DMS153 treated with DMSO at 0.1 percent for 48 hours (cell line): ENCODE results near the gene FOXJ2.
"Not testable (repeated sequence)": the region's sequence is repeated elsewhere in the genome, so short reads cannot be mapped to it uniquely, and the experiment has no call there.

Experiments
- DNase-seq: peaks from one replicate; lab custom pipeline; 2025; ENCODE audit not compliant: unreplicated experiment; lab: John Stamatoyannopoulos, UW

FOXJ2 gene

GRCh38 chr12:8032242-8033152 lies at the start of gene FOXJ2:
Gene FOXJ2, plus strand, starts transcription at chr12:8032716. Its CDS starts 7,117 bp downstream, at chr12:8039833.
- peak; percentile 43 for DNase-seq

- DNase-seq, result not testable (repeated sequence)
Measured at GRCh38 chr12:7983019-7983418, 49.5 kb upstream of the FOXJ2 start.

GRCh38 chr12:7983460-7983859 lies 49.1 kb upstream of the FOXJ2 start:
- DNase-seq, result not testable (repeated sequence)

GRCh38 chr12:7984900-7985299 lies 47.6 kb upstream of the FOXJ2 start:
- DNase-seq, result no peak

GRCh38 chr12:7985802-7986418 lies 46.6 kb upstream of the FOXJ2 start:
- DNase-seq, result no peak

- DNase-seq, result no peak
Measured at GRCh38 chr12:7989827-7990491, 42.6 kb upstream of the FOXJ2 start.

GRCh38 chr12:7991535-7991934 lies 41.0 kb upstream of the FOXJ2 start:
- DNase-seq, result no peak

- no peak for DNase-seq
Measured at GRCh38 chr12:7994731-7995205, 37.7 kb upstream of the FOXJ2 start.

- peak; percentile 53 for DNase-seq
Measured at GRCh38 chr12:7995266-7995963, 37.1 kb upstream of the FOXJ2 start.

- DNase-seq, result not testable (repeated sequence)
Measured at GRCh38 chr12:8000827-8001226, 31.7 kb upstream of the FOXJ2 start.

- DNase-seq, result not testable (repeated sequence)
Measured at GRCh38 chr12:8001496-8001895, 31.0 kb upstream of the FOXJ2 start.

GRCh38 chr12:8004897-8005296 lies 27.6 kb upstream of the FOXJ2 start:
- DNase-seq, result not testable (repeated sequence)

- no peak for DNase-seq
Measured at GRCh38 chr12:8011331-8011730, 21.2 kb upstream of the FOXJ2 start.

GRCh38 chr12:8012651-8013309 lies 19.7 kb upstream of the FOXJ2 start:
- DNase-seq, result no peak

- no peak for DNase-seq
Measured at GRCh38 chr12:8014836-8015235, 17.7 kb upstream of the FOXJ2 start.

- not testable (repeated sequence) for DNase-seq
Measured at GRCh38 chr12:8018213-8018612, 14.3 kb upstream of the FOXJ2 start.

GRCh38 chr12:8018666-8019581 lies 13.6 kb upstream of the FOXJ2 start:
- DNase-seq, result no peak

- DNase-seq, result peak; percentile 89
Measured at GRCh38 chr12:8026291-8026900, 6.1 kb upstream of the FOXJ2 start.

GRCh38 chr12:8027856-8028255 lies 4.7 kb upstream of the FOXJ2 start:
- DNase-seq, result no peak
